Measurements from ENCODE around the gene EYA4.

The EYA4 gene

GRCh38 chr6:133404151-133404550 is 163.0 kb downstream of the EYA4 start:
- no peaks in the 10 kb centered on the region for H3K36me3 Mint-ChIP-seq (ENCODE audit: insufficient read depth)
- H3K4me3 Mint-ChIP-seq = no peak overlapping the region
- no peak overlapping the region for H3K27ac Mint-ChIP-seq (ENCODE audit: low read depth)
- H3K9me3 Mint-ChIP-seq = no peaks in the 10 kb centered on the region
- ATAC-seq (replicated peaks; ENCODE audit: extremely low read depth, poor library complexity, severe bottlenecking) = no peak
- H3K27me3 Mint-ChIP-seq = no peaks in the 10 kb centered on the region
- DNase-seq (ENCODE audit: low spot score in 2 of 2) = no peak
- H3K4me1 Mint-ChIP-seq = no peaks in the 10 kb centered on the region

GRCh38 chr6:133404728-133405127 is 163.6 kb downstream of the EYA4 start:
- Mint-ChIP-seq H3K36me3 (ENCODE audit: insufficient read depth) (no peaks in the 10 kb centered on the region), H3K27me3 (no peaks in the 10 kb centered on the region), H3K27ac (ENCODE audit: low read depth) (no peak overlapping the region), H3K9me3 (no peaks in the 10 kb centered on the region), H3K4me3 (no peak overlapping the region), H3K4me1 (no peaks in the 10 kb centered on the region)
- no peak for ATAC-seq (replicated peaks; ENCODE audit: extremely low read depth, poor library complexity, severe bottlenecking)
- no peak for DNase-seq (ENCODE audit: low spot score in 2 of 2)

GRCh38 chr6:133407320-133408100 is 166.4 kb downstream of the EYA4 start:
- Mint-ChIP-seq H3K36me3 (ENCODE audit: insufficient read depth) (no peaks in the 10 kb centered on the region), H3K4me1 (no peaks in the 10 kb centered on the region), H3K27me3 (no peaks in the 10 kb centered on the region), H3K9me3 (no peaks in the 10 kb centered on the region), H3K27ac (ENCODE audit: low read depth) (no peak overlapping the region), H3K4me3 (no peak overlapping the region)
- DNase-seq (ENCODE audit: low spot score in 2 of 2) = no peak
- ATAC-seq (replicated peaks; ENCODE audit: extremely low read depth, poor library complexity, severe bottlenecking) = no peak

- no peak overlapping the region for H3K4me3 Mint-ChIP-seq
- no peaks in the 10 kb centered on the region for H3K27me3 Mint-ChIP-seq
- H3K36me3 Mint-ChIP-seq (ENCODE audit: insufficient read depth) = no peaks in the 10 kb centered on the region
- ATAC-seq (replicated peaks; ENCODE audit: extremely low read depth, poor library complexity, severe bottlenecking) (no peak), DNase-seq (ENCODE audit: low spot score in 2 of 2) (no peak)
- no peak overlapping the region for H3K27ac Mint-ChIP-seq (ENCODE audit: low read depth)
- H3K9me3 Mint-ChIP-seq = no peaks in the 10 kb centered on the region
- no peaks in the 10 kb centered on the region for H3K4me1 Mint-ChIP-seq
Observed at GRCh38 chr6:133408132-133408531, 167.0 kb downstream of the EYA4 start.

GRCh38 chr6:133408543-133408942 is 167.4 kb downstream of the EYA4 start:
- H3K9me3 Mint-ChIP-seq = no peaks in the 10 kb centered on the region
- no peak for ATAC-seq (replicated peaks; ENCODE audit: extremely low read depth, poor library complexity, severe bottlenecking)
- no peaks in the 10 kb centered on the region for H3K27me3 Mint-ChIP-seq
- H3K36me3 Mint-ChIP-seq (ENCODE audit: insufficient read depth) = no peaks in the 10 kb centered on the region
- no peak overlapping the region for H3K4me3 Mint-ChIP-seq
- DNase-seq (ENCODE audit: low spot score in 2 of 2) = no peak
- no peaks in the 10 kb centered on the region for H3K4me1 Mint-ChIP-seq
- H3K27ac Mint-ChIP-seq (ENCODE audit: low read depth) = no peak overlapping the region

GRCh38 chr6:133410638-133411435 is 169.7 kb downstream of the EYA4 start:
- Mint-ChIP-seq H3K4me3 (no peak overlapping the region), H3K4me1 (no peaks in the 10 kb centered on the region), H3K27me3 (no peaks in the 10 kb centered on the region), H3K9me3 (no peaks in the 10 kb centered on the region), H3K27ac (ENCODE audit: low read depth) (no peak overlapping the region), H3K36me3 (ENCODE audit: insufficient read depth) (no peaks in the 10 kb centered on the region)
- DNase-seq (ENCODE audit: low spot score in 2 of 2) (no peak), ATAC-seq (replicated peaks; ENCODE audit: extremely low read depth, poor library complexity, severe bottlenecking) (no peak)

- ATAC-seq (replicated peaks; ENCODE audit: extremely low read depth, poor library complexity, severe bottlenecking) = no peak
- H3K4me3 Mint-ChIP-seq = no peak overlapping the region
- H3K36me3 Mint-ChIP-seq (ENCODE audit: insufficient read depth) = no peaks in the 10 kb centered on the region
- DNase-seq (ENCODE audit: low spot score in 2 of 2) = no peak
- H3K4me1 Mint-ChIP-seq = no peaks in the 10 kb centered on the region
- no peaks in the 10 kb centered on the region for H3K9me3 Mint-ChIP-seq
- no peaks in the 10 kb centered on the region for H3K27me3 Mint-ChIP-seq
- H3K27ac Mint-ChIP-seq (ENCODE audit: low read depth) = no peak overlapping the region
Observed at GRCh38 chr6:133411757-133412156, 170.6 kb downstream of the EYA4 start.

- H3K27ac Mint-ChIP-seq (ENCODE audit: low read depth) = no peak overlapping the region
- DNase-seq (ENCODE audit: low spot score in 2 of 2) = no peak
- no peak overlapping the region for H3K4me3 Mint-ChIP-seq
- H3K27me3 Mint-ChIP-seq = no peaks in the 10 kb centered on the region
- no peaks in the 10 kb centered on the region for H3K4me1 Mint-ChIP-seq
- no peaks in the 10 kb centered on the region for H3K9me3 Mint-ChIP-seq
- ATAC-seq (replicated peaks; ENCODE audit: extremely low read depth, poor library complexity, severe bottlenecking) = no peak
- H3K36me3 Mint-ChIP-seq (ENCODE audit: insufficient read depth) = no peaks in the 10 kb centered on the region
Observed at GRCh38 chr6:133415262-133415661, 174.1 kb downstream of the EYA4 start.

- H3K36me3 Mint-ChIP-seq (ENCODE audit: insufficient read depth) = no peaks in the 10 kb centered on the region
- ATAC-seq (replicated peaks; ENCODE audit: extremely low read depth, poor library complexity, severe bottlenecking) = no peak
- H3K27ac Mint-ChIP-seq (ENCODE audit: low read depth) = no peak overlapping the region
- no peaks in the 10 kb centered on the region for H3K27me3 Mint-ChIP-seq
- no peaks in the 10 kb centered on the region for H3K4me1 Mint-ChIP-seq
- H3K9me3 Mint-ChIP-seq = no peaks in the 10 kb centered on the region
- H3K4me3 Mint-ChIP-seq = no peak overlapping the region
- DNase-seq (ENCODE audit: low spot score in 2 of 2) = no peak
Observed at GRCh38 chr6:133418108-133418507, 177.0 kb downstream of the EYA4 start.

- no peak for DNase-seq (ENCODE audit: low spot score in 2 of 2)
- H3K36me3 Mint-ChIP-seq (ENCODE audit: insufficient read depth) = no peaks in the 10 kb centered on the region
- no peak overlapping the region for H3K27ac Mint-ChIP-seq (ENCODE audit: low read depth)
- H3K4me3 Mint-ChIP-seq = no peak overlapping the region
- no peaks in the 10 kb centered on the region for H3K9me3 Mint-ChIP-seq
- no peaks in the 10 kb centered on the region for H3K4me1 Mint-ChIP-seq
- H3K27me3 Mint-ChIP-seq = no peaks in the 10 kb centered on the region
- no peak for ATAC-seq (replicated peaks; ENCODE audit: extremely low read depth, poor library complexity, severe bottlenecking)
Observed at GRCh38 chr6:133423242-133423641, 182.1 kb downstream of the EYA4 start.

GRCh38 chr6:133424359-133424758 is 183.2 kb downstream of the EYA4 start:
- H3K27ac Mint-ChIP-seq (ENCODE audit: low read depth) = no peak overlapping the region
- no peak overlapping the region for H3K4me3 Mint-ChIP-seq
- H3K4me1 Mint-ChIP-seq = no peaks in the 10 kb centered on the region
- DNase-seq (ENCODE audit: low spot score in 2 of 2) (no peak), ATAC-seq (replicated peaks; ENCODE audit: extremely low read depth, poor library complexity, severe bottlenecking) (no peak)
- no peaks in the 10 kb centered on the region for H3K36me3 Mint-ChIP-seq (ENCODE audit: insufficient read depth)
- no peaks in the 10 kb centered on the region for H3K9me3 Mint-ChIP-seq
- no peaks in the 10 kb centered on the region for H3K27me3 Mint-ChIP-seq

- H3K36me3 Mint-ChIP-seq (ENCODE audit: insufficient read depth) = no peaks in the 10 kb centered on the region
- no peak for DNase-seq (ENCODE audit: low spot score in 2 of 2)
- no peak for ATAC-seq (replicated peaks; ENCODE audit: extremely low read depth, poor library complexity, severe bottlenecking)
- H3K4me3 Mint-ChIP-seq = no peak overlapping the region
- H3K4me1 Mint-ChIP-seq = no peaks in the 10 kb centered on the region
- H3K9me3 Mint-ChIP-seq = no peaks in the 10 kb centered on the region
- H3K27ac Mint-ChIP-seq (ENCODE audit: low read depth) = no peak overlapping the region
- H3K27me3 Mint-ChIP-seq = no peaks in the 10 kb centered on the region
Observed at GRCh38 chr6:133426038-133426437, 184.9 kb downstream of the EYA4 start.

GRCh38 chr6:133428295-133428694 is 187.1 kb downstream of the EYA4 start:
- Mint-ChIP-seq H3K4me1 (no peaks in the 10 kb centered on the region), H3K27me3 (no peaks in the 10 kb centered on the region), H3K9me3 (no peaks in the 10 kb centered on the region), H3K4me3 (no peak overlapping the region), H3K36me3 (ENCODE audit: insufficient read depth) (no peaks in the 10 kb centered on the region), H3K27ac (ENCODE audit: low read depth) (no peak overlapping the region)
- no peak for DNase-seq (ENCODE audit: low spot score in 2 of 2)
- ATAC-seq (replicated peaks; ENCODE audit: extremely low read depth, poor library complexity, severe bottlenecking) = no peak
